ENCODE data around the gene TEP1. TPM values are rescaled to one million over a fixed set of nuclear protein-coding genes. Genes with fewer than 3 reads are reported as not detected.
"Not testable (repeated sequence)": the region's sequence is repeated elsewhere in the genome, so short reads cannot be mapped to it uniquely, and the experiment has no call there.

The TEP1 gene
- total RNA-seq, 2 experiments from 2014 or later, result 21.6 to 22.1 TPM

DNA sequence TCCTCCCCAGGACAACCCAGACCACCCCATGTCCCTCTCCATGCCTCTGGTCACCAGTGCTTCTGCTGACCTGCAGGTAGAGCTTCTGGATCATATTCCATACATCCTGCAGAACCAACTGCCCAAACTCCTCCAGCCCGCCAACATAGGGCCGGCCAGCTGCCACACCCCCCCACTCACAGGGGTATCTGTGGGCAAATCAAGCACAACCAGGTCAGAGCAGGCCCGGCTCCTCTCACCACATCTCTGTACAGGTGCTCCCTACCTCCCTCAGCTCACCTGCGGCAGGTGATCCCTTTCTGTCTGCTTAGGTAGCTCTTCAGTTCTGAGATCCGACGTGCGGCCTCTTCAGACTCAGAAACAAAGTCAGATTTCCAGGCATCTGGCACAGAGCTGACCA is 29.0 kb downstream of the TEP1 start:
- H3K4me1 Mint-ChIP-seq, result no peaks in the 10 kb centered on the region
- no peak overlapping the region for H3K27ac Mint-ChIP-seq

DNA sequence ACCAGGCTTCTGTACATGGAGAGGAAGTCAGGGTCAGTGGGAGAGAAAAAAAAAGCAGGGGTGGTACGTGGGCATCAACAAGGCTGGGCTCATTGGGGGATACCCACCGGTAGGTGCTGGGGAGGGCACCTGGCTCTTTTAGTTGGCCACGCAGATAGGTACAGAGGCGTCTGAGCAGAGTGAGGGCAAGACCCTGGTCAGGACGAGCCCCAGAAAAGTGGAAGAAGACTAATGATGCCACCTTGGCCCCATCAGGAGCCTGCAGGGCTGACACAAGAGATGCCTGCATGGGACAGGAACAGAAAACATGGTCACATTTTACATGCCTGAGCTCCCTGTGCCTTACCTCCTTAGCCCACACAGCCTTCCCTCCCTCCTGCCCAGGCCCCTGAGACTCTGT is 29.7 kb downstream of the TEP1 start:
- Mint-ChIP-seq H3K4me1 (no peaks in the 10 kb centered on the region), H3K27ac (no peak overlapping the region), H3K36me3 (peaks cover 14% of the 10 kb centered on the region), H3K4me3 (no peak overlapping the region), H3K27me3 (no peaks in the 10 kb centered on the region), H3K9me3 (no peaks in the 10 kb centered on the region)
- no peak for DNase-seq

More for the DNA sequence above, 29.0 kb downstream of the TEP1 start:
- Mint-ChIP-seq H3K4me3 (no peak overlapping the region), H3K27me3 (no peaks in the 10 kb centered on the region), H3K36me3 (peaks cover 14% of the 10 kb centered on the region), H3K9me3 (no peaks in the 10 kb centered on the region)
- no peak for DNase-seq

GRCh38 chr14:20383032-20383431 is 30.3 kb downstream of the TEP1 start:
- DNase-seq, result no peak
- no peaks in the 10 kb centered on the region for H3K9me3 Mint-ChIP-seq
- no peak overlapping the region for H3K27ac Mint-ChIP-seq

GRCh38 chr14:20382526-20382925 is 30.8 kb downstream of the TEP1 start:
- Mint-ChIP-seq H3K4me1 (no peaks in the 10 kb centered on the region), H3K27ac (no peak overlapping the region), H3K36me3 (peaks cover 8% of the 10 kb centered on the region), H3K4me3 (no peak overlapping the region), H3K27me3 (no peaks in the 10 kb centered on the region), H3K9me3 (no peaks in the 10 kb centered on the region)
- DNase-seq, result no peak

More at GRCh38 chr14:20383032-20383431, 30.3 kb downstream of the TEP1 start:
- Mint-ChIP-seq H3K4me1 (no peaks in the 10 kb centered on the region), H3K36me3 (peaks cover 12% of the 10 kb centered on the region), H3K27me3 (no peaks in the 10 kb centered on the region), H3K4me3 (no peak overlapping the region)

DNA sequence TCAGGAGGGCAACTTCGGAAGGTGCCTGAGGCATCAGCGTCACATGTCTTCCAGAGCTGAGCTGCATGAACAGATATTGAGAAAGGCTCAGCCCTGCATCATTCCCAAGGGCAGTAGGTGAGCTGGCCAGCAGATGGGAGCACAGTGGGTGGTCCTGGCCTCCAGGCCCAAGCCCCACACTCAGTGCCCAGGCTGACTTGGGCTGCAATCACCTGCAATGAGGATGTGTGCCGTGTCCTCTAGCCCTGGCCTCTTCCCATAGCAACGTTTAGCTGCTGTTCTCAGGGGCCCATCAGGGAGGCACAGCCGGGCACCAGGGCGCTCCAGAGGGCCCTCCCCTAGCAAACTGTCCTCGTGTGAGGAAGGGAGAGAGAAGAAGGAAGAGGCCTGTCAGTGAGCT is 32.0 kb downstream of the TEP1 start:
- DNase-seq, result no peak
- H3K4me1 Mint-ChIP-seq, result no peaks in the 10 kb centered on the region
- no peak overlapping the region for H3K4me3 Mint-ChIP-seq
- no peaks in the 10 kb centered on the region for H3K27me3 Mint-ChIP-seq
- H3K36me3 Mint-ChIP-seq, result peaks cover 8% of the 10 kb centered on the region
- H3K27ac Mint-ChIP-seq, result no peak overlapping the region
- no peaks in the 10 kb centered on the region for H3K9me3 Mint-ChIP-seq

- no peaks in the 10 kb centered on the region for H3K27me3 Mint-ChIP-seq
- no peaks in the 10 kb centered on the region for H3K9me3 Mint-ChIP-seq
- peak overlapping the region; percentile 19 for H3K27ac Mint-ChIP-seq
- H3K36me3 Mint-ChIP-seq, result peaks cover 8% of the 10 kb centered on the region
- H3K4me3 Mint-ChIP-seq, result no peak overlapping the region
- no peaks in the 10 kb centered on the region for H3K4me1 Mint-ChIP-seq
- DNase-seq, result no peak
Measured at GRCh38 chr14:20380681-20381080, 32.6 kb downstream of the TEP1 start.

DNA sequence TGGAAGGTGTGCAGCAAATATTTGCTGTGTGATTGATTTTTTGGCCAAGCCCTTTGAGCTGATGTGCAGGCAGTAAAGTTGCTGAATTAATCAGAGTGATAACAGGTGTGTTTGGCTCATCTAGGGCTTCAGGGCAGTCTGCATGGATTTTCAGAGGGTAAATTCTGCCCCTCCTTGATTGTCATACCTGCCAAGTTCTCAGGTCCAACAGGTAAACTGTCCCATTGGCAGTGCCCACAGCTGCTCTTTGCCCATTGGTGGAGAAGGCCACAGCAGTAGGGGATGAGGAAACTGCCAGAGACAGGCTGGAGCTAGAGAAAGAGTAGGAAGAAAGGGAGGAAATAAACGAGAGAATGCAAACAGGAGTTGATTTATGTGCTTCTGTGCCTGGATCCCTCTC is 33.6 kb downstream of the TEP1 start:
- H3K27ac Mint-ChIP-seq, result no peak overlapping the region
- no peak for DNase-seq
- no peaks in the 10 kb centered on the region for H3K27me3 Mint-ChIP-seq
- peaks cover 8% of the 10 kb centered on the region for H3K36me3 Mint-ChIP-seq
- no peaks in the 10 kb centered on the region for H3K9me3 Mint-ChIP-seq
- H3K4me3 Mint-ChIP-seq, result no peak overlapping the region
- no peaks in the 10 kb centered on the region for H3K4me1 Mint-ChIP-seq

- Mint-ChIP-seq H3K36me3 (peaks cover 7% of the 10 kb centered on the region), H3K4me1 (no peaks in the 10 kb centered on the region), H3K4me3 (no peak overlapping the region), H3K27me3 (no peaks in the 10 kb centered on the region), H3K27ac (no peak overlapping the region), H3K9me3 (no peaks in the 10 kb centered on the region)
- DNase-seq, result no peak
Measured at GRCh38 chr14:20377171-20377570, 36.1 kb downstream of the TEP1 start.

DNA sequence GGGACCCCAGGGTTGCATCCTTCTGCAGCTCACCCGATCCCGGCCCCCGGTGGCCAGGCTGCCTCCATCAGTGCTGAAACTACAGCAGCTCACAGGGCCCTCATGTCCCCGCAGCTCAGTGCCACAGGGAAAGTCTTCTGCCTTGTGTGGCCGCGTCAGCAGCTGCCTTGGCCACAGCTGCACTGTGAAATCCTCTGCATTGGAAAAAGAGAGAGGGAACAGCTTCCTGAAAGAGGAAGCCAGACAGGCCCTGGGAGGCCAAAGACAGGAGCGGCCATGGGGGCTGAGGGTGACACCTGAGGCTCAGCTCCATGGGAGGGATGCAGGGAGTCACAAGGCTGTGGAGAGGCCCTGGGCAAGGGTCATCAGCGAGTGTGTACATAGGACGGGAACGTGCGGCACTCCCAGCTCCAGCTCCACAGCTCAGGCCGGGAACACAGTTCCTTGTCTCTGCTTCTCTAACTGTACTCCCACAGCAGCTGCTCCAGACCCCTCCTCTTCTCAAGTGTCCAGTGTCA is 37.2 kb downstream of the TEP1 start:
- H3K4me3 Mint-ChIP-seq, result no peak overlapping the region
- H3K27me3 Mint-ChIP-seq, result no peaks in the 10 kb centered on the region

DNA sequence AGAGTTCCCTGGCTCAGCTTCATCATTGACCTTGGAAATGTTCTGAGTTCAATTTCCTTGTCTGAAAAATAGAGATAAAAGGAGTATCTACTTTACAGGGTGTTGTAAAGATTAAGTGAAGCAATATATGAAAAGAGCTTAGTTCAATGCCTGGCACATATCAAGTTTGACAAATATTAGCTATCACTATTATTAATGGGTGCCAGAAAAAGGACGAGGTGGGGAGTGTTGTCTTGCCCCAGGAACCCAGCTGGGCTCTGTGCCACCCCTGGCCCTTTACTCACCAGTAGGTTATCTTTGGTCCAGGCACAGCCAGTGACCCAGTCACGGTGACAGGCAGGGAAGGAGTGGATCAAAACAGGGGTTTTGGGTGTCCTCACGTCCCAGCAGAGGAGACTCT is 37.8 kb downstream of the TEP1 start:
- H3K36me3 Mint-ChIP-seq, result peaks cover 4% of the 10 kb centered on the region
- H3K4me3 Mint-ChIP-seq, result no peak overlapping the region
- no peak overlapping the region for H3K27ac Mint-ChIP-seq
- no peaks in the 10 kb centered on the region for H3K4me1 Mint-ChIP-seq
- no peaks in the 10 kb centered on the region for H3K27me3 Mint-ChIP-seq
- no peak for DNase-seq
- H3K9me3 Mint-ChIP-seq, result no peaks in the 10 kb centered on the region

More for the DNA sequence above, 37.2 kb downstream of the TEP1 start:
- Mint-ChIP-seq H3K36me3 (peaks cover 7% of the 10 kb centered on the region), H3K9me3 (no peaks in the 10 kb centered on the region), H3K27ac (no peak overlapping the region), H3K4me1 (no peaks in the 10 kb centered on the region)
- no peak for DNase-seq

DNA sequence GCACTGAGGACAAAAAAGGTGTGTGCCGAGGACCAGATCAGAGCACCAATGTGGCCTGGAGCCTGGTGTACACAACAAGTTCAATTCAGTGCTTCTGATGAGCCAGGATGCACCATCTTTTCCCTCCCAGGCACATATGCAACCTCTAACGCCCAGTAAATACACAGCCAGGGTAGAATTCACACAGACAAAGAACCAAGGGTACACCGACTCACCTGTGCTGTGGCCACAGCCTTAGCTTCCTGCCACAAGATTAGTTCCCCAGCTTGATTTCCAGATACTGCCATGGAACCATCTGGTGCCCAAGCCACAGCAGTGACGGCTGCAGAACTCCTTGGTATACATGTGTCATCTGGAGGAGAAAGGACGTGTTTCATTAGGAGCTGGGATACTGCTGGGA is 40.5 kb downstream of the TEP1 start:
- H3K9me3 Mint-ChIP-seq, result peaks cover 2% of the 10 kb centered on the region
- no peak for DNase-seq
- H3K27ac Mint-ChIP-seq, result no peak overlapping the region
- H3K36me3 Mint-ChIP-seq, result peaks cover 23% of the 10 kb centered on the region
- H3K4me1 Mint-ChIP-seq, result peaks cover 2% of the 10 kb centered on the region
- no peak overlapping the region for H3K4me3 Mint-ChIP-seq
- no peaks in the 10 kb centered on the region for H3K27me3 Mint-ChIP-seq

GRCh38 chr14:20365928-20366327 is 47.4 kb downstream of the TEP1 start:
- H3K4me3 Mint-ChIP-seq, result no peak overlapping the region
- peaks cover 41% of the 10 kb centered on the region for H3K36me3 Mint-ChIP-seq
- H3K27ac Mint-ChIP-seq, result peak overlapping the region; percentile 26
- peaks cover 2% of the 10 kb centered on the region for H3K9me3 Mint-ChIP-seq
- peaks cover 15% of the 10 kb centered on the region for H3K4me1 Mint-ChIP-seq
- no peak for DNase-seq
- H3K27me3 Mint-ChIP-seq, result no peaks in the 10 kb centered on the region

GRCh38 chr14:20358474-20358873 is 54.8 kb downstream of the TEP1 start:
- not testable (repeated sequence) for H3K9me3 Mint-ChIP-seq

GRCh38 chr14:20356422-20356821 is 56.9 kb downstream of the TEP1 start:
- Mint-ChIP-seq H3K27me3 (no peaks in the 10 kb centered on the region), H3K9me3 (no peaks in the 10 kb centered on the region), H3K4me3 (no peak overlapping the region), H3K27ac (peak overlapping the region; percentile 6), H3K4me1 (peaks cover 8% of the 10 kb centered on the region), H3K36me3 (peaks cover 30% of the 10 kb centered on the region)
- DNase-seq, result no peak

More at GRCh38 chr14:20358474-20358873, 54.8 kb downstream of the TEP1 start:
- not testable (repeated sequence) for H3K27me3 Mint-ChIP-seq, DNase-seq, H3K4me3 Mint-ChIP-seq, H3K4me1 Mint-ChIP-seq
- peak overlapping the region; percentile 63 for H3K27ac Mint-ChIP-seq
- peaks cover 30% of the 10 kb centered on the region for H3K36me3 Mint-ChIP-seq

DNA sequence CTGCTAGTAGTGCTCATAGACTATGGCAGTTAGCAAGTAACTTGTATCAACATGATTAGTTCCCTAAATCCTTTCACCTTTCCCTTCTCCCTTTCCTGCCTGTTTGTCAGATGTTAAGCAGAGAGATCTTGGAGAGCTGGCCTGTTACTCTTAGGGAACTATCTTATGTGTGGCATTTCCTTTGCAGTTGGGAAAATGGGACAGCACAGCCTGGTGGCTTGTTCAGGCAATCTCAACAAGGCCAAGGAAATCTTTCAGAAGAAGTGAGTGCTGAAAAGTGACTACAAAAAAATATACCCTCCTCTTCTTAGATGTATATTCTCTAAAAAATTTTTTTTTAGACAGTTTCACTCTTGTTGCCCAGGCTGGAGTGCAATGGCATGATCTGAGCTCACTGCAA is 62.4 kb downstream of the TEP1 start:
- no peaks in the 10 kb centered on the region for H3K4me1 Mint-ChIP-seq
- no peaks in the 10 kb centered on the region for H3K9me3 Mint-ChIP-seq
- DNase-seq, result no peak
- H3K27me3 Mint-ChIP-seq, result no peaks in the 10 kb centered on the region
- H3K27ac Mint-ChIP-seq, result no peak overlapping the region
- peaks cover 27% of the 10 kb centered on the region for H3K36me3 Mint-ChIP-seq
- H3K4me3 Mint-ChIP-seq, result no peak overlapping the region

- DNase-seq, result no peak
- Mint-ChIP-seq H3K27me3 (no peaks in the 10 kb centered on the region), H3K4me3 (no peak overlapping the region), H3K36me3 (peaks cover 31% of the 10 kb centered on the region), H3K9me3 (no peaks in the 10 kb centered on the region), H3K27ac (no peak overlapping the region), H3K4me1 (peaks cover 4% of the 10 kb centered on the region)
Measured at GRCh38 chr14:20350282-20350681, 63.0 kb downstream of the TEP1 start.
